ENCODE results near the gene PEX11B.
A peak's percentile ranks its signal among the peaks of the same experiment; 100 is the strongest.

PEX11B gene

GRCh38 chr1:145959333-145959732 is 40.8 kb upstream of the PEX11B start:
- no peaks in the 10 kb centered on the region for H3K36me3 Mint-ChIP-seq
- DNase-seq: no peak
- peak overlapping the region; percentile 2 for H3K27ac Mint-ChIP-seq
- peaks cover 28% of the 10 kb centered on the region for H3K27me3 Mint-ChIP-seq
- peaks cover 81% of the 10 kb centered on the region for H3K4me1 Mint-ChIP-seq
- peak overlapping the region; percentile 54 for H3K4me3 Mint-ChIP-seq
- CTCF ChIA-PET: interaction anchor here (1.2 to 2.5 kb wide), 2 partner anchors 19 to 32 kb away, joined by 3 to 13 read pairs; partner anchors contain the start of gene RBM8A
- H3K9me3 Mint-ChIP-seq: no peaks in the 10 kb centered on the region

GRCh38 chr1:145958734-145959133 is 40.2 kb upstream of the PEX11B start:
- H3K4me1 Mint-ChIP-seq: peaks cover 81% of the 10 kb centered on the region
- peaks cover 28% of the 10 kb centered on the region for H3K27me3 Mint-ChIP-seq
- no peak overlapping the region for H3K27ac Mint-ChIP-seq
- CTCF ChIA-PET: interaction anchor here (1.3 to 2.5 kb wide), 2 partner anchors 20 to 25 kb away, joined by 5 to 13 read pairs; no protein-coding TSS in a partner anchor
- H3K36me3 Mint-ChIP-seq: no peaks in the 10 kb centered on the region
- H3K9me3 Mint-ChIP-seq: no peaks in the 10 kb centered on the region
- DNase-seq: no peak
- H3K4me3 Mint-ChIP-seq: no peak overlapping the region

GRCh38 chr1:145957443-145958319 is 39.2 kb upstream of the PEX11B start, which contains the start of gene LIX1L:
LIX1L (minus strand) TSS chr1:145958017; CDS start chr1:145957927, 90 bp downstream.
- DNase-seq: peak; percentile 98
- Mint-ChIP-seq H3K4me3 (peak within 1 kb of the TSS; percentile 87), H3K27me3 (peaks cover 28% of the 10 kb centered on the region), H3K27ac (peak within 1 kb of the TSS; percentile 95), H3K4me1 (peaks cover 77% of the 10 kb centered on the region), H3K9me3 (no peaks in the 10 kb centered on the region), H3K36me3 (peaks cover 5% of the 10 kb centered on the region)
- CTCF ChIA-PET: interaction anchor here (0.9 to 2.5 kb wide), 4 partner anchors 21 to 112 kb away, joined by 3 to 13 read pairs (median 6); partner anchors contain the start of genes NUDT17 and RBM8A

- peak; percentile 38 for DNase-seq
- Mint-ChIP-seq H3K27ac (peak overlapping the region; percentile 95), H3K9me3 (no peaks in the 10 kb centered on the region), H3K27me3 (peaks cover 26% of the 10 kb centered on the region), H3K4me1 (peaks cover 72% of the 10 kb centered on the region), H3K36me3 (peaks cover 8% of the 10 kb centered on the region), H3K4me3 (peak overlapping the region; percentile 87)
- CTCF ChIA-PET: interaction anchor here (2.5 kb wide), 1 partner anchor 21 kb away, joined by 13 read pairs; no protein-coding TSS in a partner anchor
Observed at GRCh38 chr1:145956781-145957442, 38.4 kb upstream of the PEX11B start.

GRCh38 chr1:145956361-145956760 is 37.8 kb upstream of the PEX11B start:
- CTCF ChIA-PET: no interaction called here
- Mint-ChIP-seq H3K27ac (peak overlapping the region; percentile 95), H3K9me3 (no peaks in the 10 kb centered on the region), H3K4me1 (peaks cover 72% of the 10 kb centered on the region), H3K27me3 (peaks cover 20% of the 10 kb centered on the region), H3K36me3 (peaks cover 13% of the 10 kb centered on the region), H3K4me3 (peak overlapping the region; percentile 87)
- DNase-seq: no peak

- peak overlapping the region; percentile 87 for H3K4me3 Mint-ChIP-seq
- no peaks in the 10 kb centered on the region for H3K9me3 Mint-ChIP-seq
- H3K27ac Mint-ChIP-seq: no peak overlapping the region
- H3K36me3 Mint-ChIP-seq: peaks cover 17% of the 10 kb centered on the region
- H3K27me3 Mint-ChIP-seq: peaks cover 11% of the 10 kb centered on the region
- peaks cover 75% of the 10 kb centered on the region for H3K4me1 Mint-ChIP-seq
- CTCF ChIA-PET: no interaction called here
- no peak for DNase-seq
Observed at GRCh38 chr1:145955436-145955835, 36.9 kb upstream of the PEX11B start.

- H3K27me3 Mint-ChIP-seq: no peaks in the 10 kb centered on the region
- no peaks in the 10 kb centered on the region for H3K9me3 Mint-ChIP-seq
- CTCF ChIA-PET: no interaction called here
- no peak overlapping the region for H3K27ac Mint-ChIP-seq
- H3K4me3 Mint-ChIP-seq: no peak overlapping the region
- peaks cover 21% of the 10 kb centered on the region for H3K36me3 Mint-ChIP-seq
- peaks cover 69% of the 10 kb centered on the region for H3K4me1 Mint-ChIP-seq
- DNase-seq: no peak
Observed at GRCh38 chr1:145953861-145954260, 35.3 kb upstream of the PEX11B start.

- Mint-ChIP-seq H3K36me3 (peaks cover 26% of the 10 kb centered on the region), H3K4me3 (no peak overlapping the region), H3K27me3 (no peaks in the 10 kb centered on the region), H3K27ac (no peak overlapping the region), H3K4me1 (peaks cover 59% of the 10 kb centered on the region), H3K9me3 (no peaks in the 10 kb centered on the region)
- DNase-seq: no peak
- CTCF ChIA-PET: no interaction called here
Observed at GRCh38 chr1:145952903-145953302, 34.4 kb upstream of the PEX11B start.

GRCh38 chr1:145951526-145951925 is 33.0 kb upstream of the PEX11B start:
- Mint-ChIP-seq H3K36me3 (peaks cover 32% of the 10 kb centered on the region), H3K9me3 (no peaks in the 10 kb centered on the region), H3K4me3 (no peak overlapping the region), H3K27me3 (no peaks in the 10 kb centered on the region), H3K4me1 (peaks cover 56% of the 10 kb centered on the region), H3K27ac (no peak overlapping the region)
- DNase-seq: no peak
- CTCF ChIA-PET: no interaction called here

- Mint-ChIP-seq H3K9me3 (no peaks in the 10 kb centered on the region), H3K4me3 (no peak overlapping the region), H3K27ac (no peak overlapping the region), H3K36me3 (peaks cover 41% of the 10 kb centered on the region), H3K27me3 (no peaks in the 10 kb centered on the region), H3K4me1 (peaks cover 34% of the 10 kb centered on the region)
- CTCF ChIA-PET: interaction anchor here (1.1 to 1.4 kb wide), 2 partner anchors 28 to 104 kb away, joined by 4 read pairs; partner anchors contain the start of gene NUDT17
- DNase-seq: no peak
Observed at GRCh38 chr1:145949219-145949618, 30.7 kb upstream of the PEX11B start.

GRCh38 chr1:145947551-145947950 is 29.0 kb upstream of the PEX11B start:
- Mint-ChIP-seq H3K27ac (no peak overlapping the region), H3K4me3 (no peak overlapping the region), H3K9me3 (no peaks in the 10 kb centered on the region), H3K27me3 (no peaks in the 10 kb centered on the region), H3K36me3 (peaks cover 43% of the 10 kb centered on the region), H3K4me1 (peaks cover 23% of the 10 kb centered on the region)
- CTCF ChIA-PET: no interaction called here
- no peak for DNase-seq

- Mint-ChIP-seq H3K36me3 (peaks cover 46% of the 10 kb centered on the region), H3K4me1 (peaks cover 18% of the 10 kb centered on the region), H3K9me3 (no peaks in the 10 kb centered on the region), H3K27ac (no peak overlapping the region), H3K4me3 (no peak overlapping the region), H3K27me3 (no peaks in the 10 kb centered on the region)
- CTCF ChIA-PET: no interaction called here
- DNase-seq: no peak
Observed at GRCh38 chr1:145946477-145946986, 28.0 kb upstream of the PEX11B start.

- Mint-ChIP-seq H3K27ac (no peak overlapping the region), H3K36me3 (peaks cover 51% of the 10 kb centered on the region), H3K9me3 (no peaks in the 10 kb centered on the region), H3K27me3 (no peaks in the 10 kb centered on the region), H3K4me3 (no peak overlapping the region), H3K4me1 (peaks cover 3% of the 10 kb centered on the region)
- DNase-seq: no peak
- CTCF ChIA-PET: no interaction called here
Observed at GRCh38 chr1:145944532-145944931, 26.0 kb upstream of the PEX11B start.

GRCh38 chr1:145942871-145943270 is 24.4 kb upstream of the PEX11B start:
- no peaks in the 10 kb centered on the region for H3K9me3 Mint-ChIP-seq
- H3K36me3 Mint-ChIP-seq: peaks cover 43% of the 10 kb centered on the region
- H3K4me1 Mint-ChIP-seq: no peaks in the 10 kb centered on the region
- no peak for DNase-seq
- no peak overlapping the region for H3K27ac Mint-ChIP-seq
- CTCF ChIA-PET: no interaction called here
- H3K4me3 Mint-ChIP-seq: no peak overlapping the region
- no peaks in the 10 kb centered on the region for H3K27me3 Mint-ChIP-seq
